Activated CD8-positive, alpha-beta memory T cell treated with anti-CD3 and anti-CD28 coated beads for 48 hours (primary cell): Measurements from ENCODE around the gene SRL.
A peak's percentile ranks its signal among the peaks of the same experiment; 100 is the strongest.

Source experiments
- DNase-seq, 3 experiments: peaks; one replicate each; pipeline ENCODE4 v3.0.0-alpha.2; 2020; ENCODE audit warnings: low read depth in 2 of 3, low spot score in 2 of 3

The SRL gene

GRCh38 chr16:4241928-4242283 lies at the start of gene SRL:
SRL (minus strand) TSS chr16:4242080; CDS start chr16:4242067, 13 bp downstream.
- no peak for DNase-seq

- DNase-seq: no peak
Observed at GRCh38 chr16:4290236-4290830, 48.5 kb upstream of the SRL start.

- DNase-seq: peak; percentile 50 to 79 (median 72)
Observed at GRCh38 chr16:4288148-4288921, 46.5 kb upstream of the SRL start.

- no peak for DNase-seq
Observed at GRCh38 chr16:4285167-4285566, 43.3 kb upstream of the SRL start.

GRCh38 chr16:4283939-4284338 lies 42.1 kb upstream of the SRL start:
- DNase-seq: no peak

- no peak for DNase-seq
Observed at GRCh38 chr16:4283441-4283840, 41.6 kb upstream of the SRL start.

GRCh38 chr16:4280625-4281024 lies 38.7 kb upstream of the SRL start:
- DNase-seq: no peak

GRCh38 chr16:4277987-4278513 lies 36.2 kb upstream of the SRL start:
- DNase-seq: no peak

GRCh38 chr16:4275861-4276260 lies 34.0 kb upstream of the SRL start:
- no peak for DNase-seq

GRCh38 chr16:4273858-4274311 lies 32.0 kb upstream of the SRL start:
- peak in 2 of 3 experiments; percentile 20 to 31 for DNase-seq

- DNase-seq: peak in 1 of 3 experiments; percentile 51
Observed at GRCh38 chr16:4272114-4272956, 30.5 kb upstream of the SRL start.

- DNase-seq: peak; percentile 65 to 78 (median 72)
Observed at GRCh38 chr16:4271176-4272113, 29.6 kb upstream of the SRL start.

- no peak for DNase-seq
Observed at GRCh38 chr16:4270595-4270994, 28.7 kb upstream of the SRL start.

GRCh38 chr16:4270091-4270490 lies 28.2 kb upstream of the SRL start:
- DNase-seq: no peak

GRCh38 chr16:4266372-4266771 lies 24.5 kb upstream of the SRL start:
- DNase-seq: no peak

GRCh38 chr16:4265676-4266075 lies 23.8 kb upstream of the SRL start:
- no peak for DNase-seq

- no peak for DNase-seq
Observed at GRCh38 chr16:4264546-4264945, 22.7 kb upstream of the SRL start.

GRCh38 chr16:4263504-4264436 lies 21.9 kb upstream of the SRL start:
- DNase-seq: no peak

- DNase-seq: no peak
Observed at GRCh38 chr16:4262303-4262835, 20.5 kb upstream of the SRL start.
